ENCODE measurements around the gene MPO.

MPO gene

DNA sequence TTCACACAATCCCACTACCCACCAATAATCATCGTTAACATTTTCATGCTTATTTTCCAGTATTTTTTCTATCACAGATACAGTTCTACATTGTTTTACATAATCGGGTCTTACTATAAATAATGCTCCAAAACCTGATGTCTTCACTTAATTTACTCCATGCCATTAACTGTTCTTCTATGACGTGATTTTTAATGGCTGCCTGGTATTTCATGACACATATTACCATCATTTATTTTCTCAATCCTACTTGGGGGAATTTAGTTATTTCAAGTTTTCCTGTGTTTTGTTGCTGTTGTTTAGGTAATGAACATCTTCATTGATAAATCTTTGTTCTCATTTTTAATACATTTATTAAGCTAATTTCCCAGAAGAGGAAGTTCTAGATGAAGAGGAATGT, 27.7 kb downstream of the MPO start:
- TF ChIP-seq, protein P1, sequence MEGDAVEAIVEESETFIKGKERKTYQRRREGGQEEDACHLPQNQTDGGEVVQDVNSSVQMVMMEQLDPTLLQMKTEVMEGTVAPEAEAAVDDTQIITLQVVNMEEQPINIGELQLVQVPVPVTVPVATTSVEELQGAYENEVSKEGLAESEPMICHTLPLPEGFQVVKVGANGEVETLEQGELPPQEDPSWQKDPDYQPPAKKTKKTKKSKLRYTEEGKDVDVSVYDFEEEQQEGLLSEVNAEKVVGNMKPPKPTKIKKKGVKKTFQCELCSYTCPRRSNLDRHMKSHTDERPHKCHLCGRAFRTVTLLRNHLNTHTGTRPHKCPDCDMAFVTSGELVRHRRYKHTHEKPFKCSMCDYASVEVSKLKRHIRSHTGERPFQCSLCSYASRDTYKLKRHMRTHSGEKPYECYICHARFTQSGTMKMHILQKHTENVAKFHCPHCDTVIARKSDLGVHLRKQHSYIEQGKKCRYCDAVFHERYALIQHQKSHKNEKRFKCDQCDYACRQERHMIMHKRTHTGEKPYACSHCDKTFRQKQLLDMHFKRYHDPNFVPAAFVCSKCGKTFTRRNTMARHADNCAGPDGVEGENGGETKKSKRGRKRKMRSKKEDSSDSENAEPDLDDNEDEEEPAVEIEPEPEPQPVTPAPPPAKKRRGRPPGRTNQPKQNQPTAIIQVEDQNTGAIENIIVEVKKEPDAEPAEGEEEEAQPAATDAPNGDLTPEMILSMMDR (IDR thresholded peaks at IDR 0.05; ENCODE audit: insufficient read depth, low read depth, low read length, missing control alignments): no peak
- DNase-seq (ENCODE audit: low read depth): no peak
- no peak overlapping the region for H3K4me3 ChIP-seq (ENCODE audit: low read length)

DNA sequence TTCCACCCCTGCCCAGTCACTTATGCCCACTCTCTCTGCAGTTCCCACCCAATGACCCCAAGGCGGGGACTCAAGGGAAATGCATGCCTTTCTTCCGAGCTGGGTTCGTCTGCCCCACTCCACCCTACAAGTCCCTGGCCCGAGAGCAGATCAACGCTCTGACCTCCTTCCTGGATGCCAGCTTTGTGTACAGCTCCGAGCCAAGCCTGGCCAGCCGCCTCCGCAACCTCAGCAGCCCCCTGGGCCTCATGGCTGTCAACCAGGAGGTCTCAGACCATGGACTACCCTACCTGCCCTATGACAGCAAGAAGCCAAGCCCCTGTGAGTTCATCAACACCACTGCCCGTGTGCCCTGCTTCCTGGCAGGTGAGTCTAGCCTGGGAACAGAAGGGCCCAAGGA, 28.6 kb downstream of the MPO start:
- TF ChIP-seq, protein P1 (IDR thresholded peaks at IDR 0.05; ENCODE audit: insufficient read depth, low read depth, low read length, missing control alignments): no peak
- no peak for DNase-seq (ENCODE audit: low read depth)
- no peak overlapping the region for H3K4me3 ChIP-seq (ENCODE audit: low read length)

DNA sequence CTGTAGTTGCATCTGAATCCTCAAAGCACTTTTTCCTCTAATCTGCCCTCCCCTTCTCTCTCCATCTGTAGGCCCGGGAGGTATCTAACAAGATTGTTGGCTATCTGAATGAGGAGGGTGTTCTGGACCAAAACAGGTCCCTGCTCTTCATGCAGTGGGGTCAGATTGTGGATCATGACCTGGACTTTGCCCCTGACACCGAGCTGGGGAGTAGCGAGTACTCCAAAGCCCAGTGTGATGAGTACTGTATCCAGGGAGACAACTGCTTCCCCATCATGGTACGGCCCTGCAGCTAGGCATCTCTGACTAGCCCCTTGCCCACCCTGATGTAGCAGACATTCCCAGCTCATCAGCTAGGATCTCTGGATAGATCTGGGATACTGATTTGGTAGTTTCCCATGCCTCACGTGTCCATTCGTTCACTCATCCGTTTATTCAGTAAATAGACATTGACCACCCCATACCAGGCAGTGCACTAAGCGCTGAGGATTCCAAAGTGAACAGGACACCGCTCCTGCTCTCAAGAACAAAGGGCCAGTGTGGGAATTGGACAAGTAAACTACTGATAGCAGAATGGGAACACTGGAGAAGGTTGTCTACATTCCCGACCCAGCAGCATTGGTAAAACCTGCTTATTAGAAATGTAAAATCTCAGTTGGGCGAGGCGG, 30.3 kb downstream of the MPO start:
- TF ChIP-seq, protein P1 (IDR thresholded peaks at IDR 0.05; ENCODE audit: insufficient read depth, low read depth, low read length, missing control alignments): no peak

DNA sequence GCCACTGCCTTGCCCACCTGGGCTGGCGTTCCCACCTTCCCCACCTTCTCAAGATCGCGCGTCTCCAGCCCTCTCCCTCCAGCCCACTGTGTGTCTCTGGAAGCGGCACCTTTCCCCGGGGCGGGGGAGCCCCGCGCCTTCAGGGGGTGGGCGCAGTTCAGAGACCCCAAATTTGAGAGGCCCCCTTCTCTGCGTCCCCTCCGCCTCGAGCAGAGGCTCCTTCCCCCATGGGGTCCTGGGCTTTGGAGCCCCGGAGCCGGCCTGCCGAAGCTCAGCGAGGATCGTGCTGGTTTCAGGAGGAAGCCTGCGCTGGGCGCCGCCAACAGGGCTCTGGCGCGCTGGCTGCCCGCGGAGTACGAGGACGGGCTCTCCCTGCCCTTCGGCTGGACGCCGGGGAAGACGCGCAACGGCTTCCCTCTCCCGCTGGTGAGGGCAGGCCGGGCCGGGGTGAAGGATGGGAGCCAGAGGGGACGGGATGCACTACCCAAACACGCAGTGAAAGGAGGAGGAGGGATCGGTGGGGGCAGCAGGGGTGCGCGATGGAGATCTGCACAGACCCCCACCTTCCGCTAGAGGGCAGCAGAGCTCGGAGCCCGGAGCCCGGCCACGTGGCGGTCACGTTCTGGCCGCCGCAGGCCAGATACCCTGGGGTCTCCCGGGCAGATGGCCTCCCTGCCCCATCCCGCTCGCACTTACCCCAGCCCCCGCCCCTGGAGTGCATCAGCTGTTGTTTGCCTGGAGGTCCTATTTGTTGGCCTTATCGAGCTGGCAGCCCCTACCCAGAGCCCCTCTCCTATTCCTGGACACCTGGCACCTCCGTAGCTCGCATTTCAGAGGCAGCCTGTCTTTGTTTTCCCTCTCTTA, 31.2 kb downstream of the MPO start:
- DNase-seq (ENCODE audit: low read depth): peak; percentile 45
- TF ChIP-seq, protein P1 (IDR thresholded peaks at IDR 0.05; ENCODE audit: insufficient read depth, low read depth, low read length, missing control alignments): peak; percentile 78
- H3K4me3 ChIP-seq (ENCODE audit: low read length): peak overlapping the region; percentile 40

More for the DNA sequence above, 30.3 kb downstream of the MPO start:
- no peak for DNase-seq (ENCODE audit: low read depth)
- no peak overlapping the region for H3K4me3 ChIP-seq (ENCODE audit: low read length)

DNA sequence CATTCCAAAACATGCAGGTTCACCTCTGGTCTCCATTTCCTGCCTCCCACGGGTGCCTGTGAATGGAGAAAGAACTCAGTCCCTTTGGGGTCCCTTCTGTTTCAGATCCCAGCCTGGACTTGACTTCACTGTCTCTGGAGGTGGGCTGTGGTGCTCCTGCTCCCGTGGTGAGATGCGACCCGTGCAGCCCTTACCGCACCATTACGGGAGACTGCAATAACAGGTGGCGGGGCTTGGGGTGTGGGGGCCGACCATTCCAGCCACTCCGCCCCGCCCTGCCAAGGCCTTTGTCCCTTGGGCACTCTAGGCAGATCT, 31.8 kb downstream of the MPO start:
- no peak for DNase-seq (ENCODE audit: low read depth)
- TF ChIP-seq, protein P1 (IDR thresholded peaks at IDR 0.05; ENCODE audit: insufficient read depth, low read depth, low read length, missing control alignments): no peak
- no peak overlapping the region for H3K4me3 ChIP-seq (ENCODE audit: low read length)

DNA sequence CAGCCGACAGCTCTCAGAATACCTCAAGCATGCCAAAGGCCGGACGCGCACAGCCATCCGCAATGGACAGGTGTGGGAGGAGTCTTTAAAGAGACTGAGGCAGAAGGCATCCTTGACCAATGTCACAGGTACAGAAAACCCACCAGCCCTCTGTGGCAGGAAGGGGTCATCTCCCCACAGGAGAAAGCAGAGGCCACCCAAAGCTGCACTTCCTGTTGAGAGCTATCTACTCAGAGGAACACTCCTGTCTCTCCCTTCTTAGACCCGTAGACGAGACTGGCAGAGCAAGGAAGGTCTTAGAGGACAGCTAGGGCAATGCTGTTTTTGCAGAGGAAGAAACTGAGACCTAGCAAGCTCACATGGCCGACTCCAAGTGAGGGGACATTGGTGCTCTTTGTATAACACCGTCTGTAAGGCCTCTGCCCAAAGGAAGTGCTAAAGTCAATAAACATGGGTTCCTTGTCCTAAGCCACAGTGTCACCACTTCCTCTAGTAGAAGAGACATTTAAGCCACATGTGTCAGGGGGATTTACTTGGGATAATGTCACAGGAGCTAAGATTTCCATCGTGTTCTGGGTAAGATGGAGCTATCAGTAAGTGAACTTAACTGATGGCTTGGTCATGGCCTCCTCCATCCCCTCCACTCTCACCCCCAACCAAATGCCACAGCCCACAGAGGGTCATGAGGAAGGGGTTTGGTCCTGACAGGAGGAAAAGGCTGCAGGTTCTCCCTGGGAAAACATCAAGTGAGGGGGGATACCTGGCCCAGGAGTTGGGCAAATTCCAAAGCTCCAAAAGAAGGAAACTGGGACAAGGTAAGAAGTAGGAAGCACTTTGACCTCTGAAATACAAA, 33.0 kb downstream of the MPO start:
- H3K4me3 ChIP-seq (ENCODE audit: low read length): no peak overlapping the region
- DNase-seq (ENCODE audit: low read depth): no peak
- TF ChIP-seq, protein P1 (IDR thresholded peaks at IDR 0.05; ENCODE audit: insufficient read depth, low read depth, low read length, missing control alignments): no peak
